H9 (cell line): ENCODE measurements around the gene FBXW4. TPM values are rescaled to one million over a fixed set of nuclear protein-coding genes. Genes with fewer than 3 reads are reported as not detected.
A peak's percentile ranks its signal among the peaks of the same experiment; 100 is the strongest.
"Not testable (repeated sequence)": the region's sequence is repeated elsewhere in the genome, so short reads cannot be mapped to it uniquely, and the experiment has no call there.

Source experiments
- DNase-seq: peaks from one replicate; pipeline ENCODE4 v3.0.0-alpha.2; 2017
- H2AFZ ChIP-seq: one replicate; pipeline ENCODE4 v1.6.1; 2013; ENCODE audit warnings: mild to moderate bottlenecking, low read length, control low read depth, moderate library complexity
- H2AK5ac ChIP-seq: 2 replicates; pipeline ENCODE4 v1.6.1; 2013; ENCODE audit warnings: low read length, control low read depth, mixed read lengths; ENCODE audit not compliant: insufficient read length
- H2BK120ac ChIP-seq: one replicate; pipeline ENCODE4 v1.6.1; 2013; ENCODE audit warnings: low read depth, mild to moderate bottlenecking, low read length, control low read depth, inconsistent platforms; ENCODE audit not compliant: poor library complexity, severe bottlenecking
- H2BK12ac ChIP-seq: 2 replicates; pipeline ENCODE4 v1.6.1; 2013; ENCODE audit warnings: low read length, control low read depth, mixed read lengths, low read depth; ENCODE audit not compliant: insufficient read length
- H2BK15ac ChIP-seq: 2 replicates; pipeline ENCODE4 v1.6.1; 2013; ENCODE audit warnings: low read depth, low read length, control low read depth
- H2BK20ac ChIP-seq: one replicate; pipeline ENCODE4 v1.6.1; 2013; ENCODE audit warnings: low read depth, mild to moderate bottlenecking, low read length, control low read depth, inconsistent platforms; ENCODE audit not compliant: poor library complexity, severe bottlenecking
- H2BK5ac ChIP-seq: 2 replicates; pipeline ENCODE4 v1.6.1; 2013; ENCODE audit warnings: low read length, control low read depth, mixed read lengths; ENCODE audit not compliant: insufficient read length
- H3K14ac ChIP-seq: 2 replicates; pipeline ENCODE4 v1.6.1; 2013; ENCODE audit warnings: low read length, control low read depth; ENCODE audit not compliant: insufficient read depth
- H3K18ac ChIP-seq: 2 replicates; pipeline ENCODE4 v1.6.1; 2013; ENCODE audit warnings: low read depth, mild to moderate bottlenecking, mixed read lengths, low read length, control low read depth; ENCODE audit not compliant: insufficient read length
- H3K23ac ChIP-seq: 2 replicates; pipeline ENCODE4 v1.6.1; 2013; ENCODE audit warnings: low read length, control low read depth, mixed read lengths, low read depth; ENCODE audit not compliant: insufficient read length
- H3K23me2 ChIP-seq: 2 replicates; pipeline ENCODE4 v1.6.1; 2013; ENCODE audit warnings: low read depth, mild to moderate bottlenecking, mixed read lengths, low read length, control low read depth; ENCODE audit not compliant: insufficient read length, poor library complexity, severe bottlenecking
- H3K27ac ChIP-seq: 2 replicates; pipeline ENCODE4 v1.5.1; 2013; ENCODE audit warnings: low read length, control low read depth, mixed read lengths, low read depth; ENCODE audit not compliant: insufficient read length
- H3K27me3 ChIP-seq: 2 replicates; pipeline ENCODE4 v1.6.1; 2013; ENCODE audit warnings: low read length, control low read depth, inconsistent platforms; ENCODE audit not compliant: insufficient read depth
- H3K4ac ChIP-seq: 2 replicates; pipeline ENCODE4 v1.6.1; 2013; ENCODE audit warnings: low read depth, mild to moderate bottlenecking, control low read depth, inconsistent platforms, low read length, moderate library complexity
- H3K4me1 ChIP-seq: 2 replicates; pipeline ENCODE4 v1.6.1; 2013; ENCODE audit warnings: low read length, control low read depth, inconsistent platforms; ENCODE audit not compliant: insufficient read depth
- H3K4me2 ChIP-seq: 2 replicates; pipeline ENCODE4 v1.6.1; 2013; ENCODE audit warnings: low read length, control low read depth, mixed read lengths; ENCODE audit not compliant: insufficient read length, insufficient read depth
- H3K56ac ChIP-seq: 2 replicates; pipeline ENCODE4 v1.6.1; 2013; ENCODE audit warnings: low read depth, mild to moderate bottlenecking, mixed read lengths, low read length, control low read depth; ENCODE audit not compliant: insufficient read length
- H3K79me1 ChIP-seq: 2 replicates; pipeline ENCODE4 v1.6.1; 2013; ENCODE audit warnings: low read depth, mild to moderate bottlenecking, moderate library complexity, low read length, control low read depth, inconsistent platforms; ENCODE audit not compliant: insufficient read depth, poor library complexity, severe bottlenecking
- H3K79me2 ChIP-seq: 2 replicates; pipeline ENCODE4 v1.6.1; 2013; ENCODE audit warnings: low read length, control low read depth, inconsistent platforms; ENCODE audit not compliant: insufficient read depth
- H3K9ac ChIP-seq: 2 replicates; pipeline ENCODE4 v1.6.1; 2013; ENCODE audit warnings: low read length, control low read depth, mixed read lengths; ENCODE audit not compliant: insufficient read length; ENCODE audit errors: extremely low read depth
- H3K9me3 ChIP-seq: one replicate; pipeline ENCODE4 v1.6.1; 2013; ENCODE audit warnings: low read depth, low read length, inconsistent platforms; ENCODE audit not compliant: control insufficient read depth
- H3T11ph ChIP-seq: one replicate; pipeline ENCODE4 v1.6.1; 2013; ENCODE audit warnings: mild to moderate bottlenecking, low read length, control low read depth, inconsistent platforms
- H4K20me1 ChIP-seq: one replicate; pipeline ENCODE4 v1.6.1; 2013; ENCODE audit not compliant: control insufficient read depth, insufficient read length, insufficient read depth
- H4K5ac ChIP-seq: 2 replicates; pipeline ENCODE4 v1.6.1; 2013; ENCODE audit warnings: low read depth, mild to moderate bottlenecking, mixed read lengths, low read length, control low read depth; ENCODE audit not compliant: insufficient read length
- H4K8ac ChIP-seq: replicated peaks from 2 replicates; pipeline ENCODE4 v1.6.1; 2013; ENCODE audit warnings: low read length, control low read depth, mixed read lengths, low read depth; ENCODE audit not compliant: insufficient read length
- H4K91ac ChIP-seq: 2 replicates; pipeline ENCODE4 v1.6.1; 2013; ENCODE audit warnings: low read depth, mild to moderate bottlenecking, moderate library complexity, mixed read lengths, low read length, control low read depth; ENCODE audit not compliant: insufficient read length
- H3K27ac Mint-ChIP-seq, 3 experiments: 2 replicates in 2 of 3; 3 replicates in 1 of 3; pipeline ENCODE4 v1.8.0; 2020 to 2021; ENCODE audit warnings: mixed read lengths in 3 of 3, mild to moderate bottlenecking in 1 of 3, moderate library complexity in 1 of 3
- H3K27me3 Mint-ChIP-seq: 2 replicates; pipeline ENCODE4 v1.8.0; 2021; ENCODE audit warnings: low read depth, mild to moderate bottlenecking, moderate library complexity, mixed read lengths
- H3K36me3 Mint-ChIP-seq, 3 experiments: 2 replicates in 2 of 3; 3 replicates in 1 of 3; pipeline ENCODE4 v1.8.0; 2020 to 2021; ENCODE audit warnings: low read depth in 3 of 3, mixed read lengths in 3 of 3; ENCODE audit not compliant: insufficient read depth in 1 of 3
- H3K4me1 Mint-ChIP-seq, 2 experiments: 2 replicates each; pipeline ENCODE4 v1.8.0; 2020; ENCODE audit warnings: mixed read lengths in 2 of 2
- H3K4me3 Mint-ChIP-seq, 2 experiments: 2 replicates in 1 of 2; 3 replicates in 1 of 2; pipeline ENCODE4 v1.8.0; 2020 to 2021; ENCODE audit warnings: mild to moderate bottlenecking in 2 of 2, mixed read lengths in 2 of 2, moderate library complexity in 1 of 2
- H3K9me3 Mint-ChIP-seq, 2 experiments: 2 replicates in 1 of 2; 3 replicates in 1 of 2; pipeline ENCODE4 v1.8.0; 2020; ENCODE audit warnings: mild to moderate bottlenecking in 2 of 2, mixed read lengths in 2 of 2, moderate library complexity in 1 of 2
- CTCF ChIP-seq: fragments of 200-600 bp; sonication (generic); conservative IDR thresholded peaks from 3 replicates; pipeline ENCODE4 v1.8.0; 2021; ENCODE audit warnings: antibody characterized with exemption, mild to moderate bottlenecking
- WGBS: extraction: QIAGEN DNeasy Blood & Tissue Kit; methylation state at CpG from one replicate; pipeline ENCODE4 v1.1.7; 2013; ENCODE audit warnings: missing lambda C conversion rate, low lambda C conversion rate, mixed read lengths; ENCODE audit not compliant: insufficient read length; ENCODE audit errors: extremely low coverage; 5-methylcytosine and 5-hydroxymethylcytosine counted together
- total RNA-seq: library from RNA; stranded (reverse); gene quantifications from 2 replicates; pipeline ENCODE4 v1.2.1, GENCODE V29; 2021

Gene FBXW4
- total RNA-seq, 1 experiment from 2014 or later, result 41.6 TPM

- Histone ChIP-seq H3K9me3 (no peaks in the 10 kb centered on the region), H3K23me2 (peaks cover 2% of the 10 kb centered on the region), H3K4me1 (peaks cover 14% of the 10 kb centered on the region; the same call in 1 of the 2 replicates), H2AFZ (no peak overlapping the region), H3K56ac (no peak overlapping the region), H3K18ac (no peak overlapping the region), H2BK120ac (no peak overlapping the region), H3K4ac (no peak overlapping the region), H3K23ac (no peak overlapping the region), H4K5ac (no peak overlapping the region), H2BK20ac (no peak overlapping the region), H3K14ac (no peak overlapping the region), H2BK15ac (no peak overlapping the region), H4K20me1 (peaks cover 5% of the 10 kb centered on the region), H3K79me2 (no peaks in the 10 kb centered on the region), H4K8ac (no peak overlapping the region), H2AK5ac (no peak overlapping the region), H3K4me2 (no peak overlapping the region), H2BK12ac (no peak overlapping the region), H2BK5ac (no peak overlapping the region), H4K91ac (no peak overlapping the region), H3K27ac (no peak overlapping the region), H3K9ac (no peak overlapping the region), H3K27me3 (no peaks in the 10 kb centered on the region), H3T11ph (no peak overlapping the region), H3K79me1 (no peaks in the 10 kb centered on the region)
- H3K27ac Mint-ChIP-seq, result peak overlapping the region in 1 of 3 experiments; percentile 63; a peak in 1 of 7 replicates
- peaks cover 21 to 35% of the 10 kb centered on the region in 2 experiments for H3K4me1 Mint-ChIP-seq
- no peak for TF ChIP-seq CTCF
- H3K36me3 Mint-ChIP-seq, result peaks cover 8 to 46% (median 32%) of the 10 kb centered on the region in 3 experiments
- no peak overlapping the region for H3K4me3 Mint-ChIP-seq
- H3K9me3 Mint-ChIP-seq, result peaks cover 7 to 10% of the 10 kb centered on the region in 2 experiments
- no CpG with 5 or more reads among the region's 2 CpGs for WGBS
- DNase-seq, result no peak
- no peaks in the 10 kb centered on the region for H3K27me3 Mint-ChIP-seq
Observed at GRCh38 chr10:101639141-101639900, 55.6 kb downstream of the FBXW4 start.

- H3K27me3 Mint-ChIP-seq, H3K23ac ChIP-seq, DNase-seq, H3K79me2 ChIP-seq, H3K4ac ChIP-seq, H3K4me2 ChIP-seq, H3K4me3 Mint-ChIP-seq, H4K5ac ChIP-seq, H3K56ac ChIP-seq, H3K4me1 ChIP-seq, H3K27ac Mint-ChIP-seq, H2BK12ac ChIP-seq, H3K27ac ChIP-seq, H3K14ac ChIP-seq, H4K8ac ChIP-seq, H2BK5ac ChIP-seq, H3K23me2 ChIP-seq, H3K27me3 ChIP-seq, H2BK15ac ChIP-seq, H2AK5ac ChIP-seq, H3K9me3 ChIP-seq, H2BK120ac ChIP-seq, H4K20me1 ChIP-seq, H3K18ac ChIP-seq, H3K79me1 ChIP-seq, H2AFZ ChIP-seq, H3K4me1 Mint-ChIP-seq, H4K91ac ChIP-seq, H2BK20ac ChIP-seq, H3K9ac ChIP-seq, H3T11ph ChIP-seq: not testable (repeated sequence)
- WGBS, result no CpG with 5 or more reads among the region's 4 CpGs
- peaks cover 7 to 10% of the 10 kb centered on the region in 2 experiments for H3K9me3 Mint-ChIP-seq
- peaks cover 8 to 33% (median 20%) of the 10 kb centered on the region in 3 experiments for H3K36me3 Mint-ChIP-seq
Observed at GRCh38 chr10:101633510-101633909, 61.5 kb downstream of the FBXW4 start.
